LNCaP clone FGC (cell line): ENCODE data around the gene RAPGEF2.

Source experiments
- DNase-seq: peaks from one replicate; pipeline ENCODE4 v3.0.0-alpha.2; 2011; ENCODE audit warnings: low read depth
- H3K4me3 ChIP-seq: 2 replicates; pipeline ENCODE4 v1.5.1; 2011; ENCODE audit warnings: mild to moderate bottlenecking, low read depth, low read length, control low read depth
- TF ChIP-seq, protein P1 (sequence below): IDR thresholded peaks from 2 replicates; pipeline ENCODE4 v1.5.1; 2012; ENCODE audit warnings: mild to moderate bottlenecking; ENCODE audit not compliant: control insufficient read depth, insufficient read depth; ENCODE audit errors: extremely low read depth

The RAPGEF2 gene

DNA sequence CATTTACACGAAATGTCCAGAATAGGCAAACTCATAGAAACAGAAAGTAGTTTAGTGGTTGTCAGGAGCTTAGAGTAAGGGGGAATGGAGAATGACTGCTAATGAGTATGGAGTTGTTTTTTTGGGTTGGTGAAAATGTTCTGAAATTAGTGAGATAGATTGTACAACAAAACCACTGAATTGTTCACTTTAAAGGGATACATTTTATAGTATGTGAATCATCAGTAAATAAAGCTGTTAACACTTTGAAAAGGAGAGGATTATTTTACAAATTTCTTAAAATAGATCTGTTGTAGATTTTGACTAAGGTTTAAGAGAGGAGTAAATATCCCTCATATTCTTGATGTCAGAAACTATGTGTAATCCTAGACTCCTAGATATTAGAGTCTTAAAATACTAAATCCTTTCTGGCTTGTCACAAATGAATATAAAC is 82.7 kb downstream of the RAPGEF2 start:
- TF ChIP-seq, protein P1, sequence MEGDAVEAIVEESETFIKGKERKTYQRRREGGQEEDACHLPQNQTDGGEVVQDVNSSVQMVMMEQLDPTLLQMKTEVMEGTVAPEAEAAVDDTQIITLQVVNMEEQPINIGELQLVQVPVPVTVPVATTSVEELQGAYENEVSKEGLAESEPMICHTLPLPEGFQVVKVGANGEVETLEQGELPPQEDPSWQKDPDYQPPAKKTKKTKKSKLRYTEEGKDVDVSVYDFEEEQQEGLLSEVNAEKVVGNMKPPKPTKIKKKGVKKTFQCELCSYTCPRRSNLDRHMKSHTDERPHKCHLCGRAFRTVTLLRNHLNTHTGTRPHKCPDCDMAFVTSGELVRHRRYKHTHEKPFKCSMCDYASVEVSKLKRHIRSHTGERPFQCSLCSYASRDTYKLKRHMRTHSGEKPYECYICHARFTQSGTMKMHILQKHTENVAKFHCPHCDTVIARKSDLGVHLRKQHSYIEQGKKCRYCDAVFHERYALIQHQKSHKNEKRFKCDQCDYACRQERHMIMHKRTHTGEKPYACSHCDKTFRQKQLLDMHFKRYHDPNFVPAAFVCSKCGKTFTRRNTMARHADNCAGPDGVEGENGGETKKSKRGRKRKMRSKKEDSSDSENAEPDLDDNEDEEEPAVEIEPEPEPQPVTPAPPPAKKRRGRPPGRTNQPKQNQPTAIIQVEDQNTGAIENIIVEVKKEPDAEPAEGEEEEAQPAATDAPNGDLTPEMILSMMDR, result no peak
- no peak for DNase-seq
- H3K4me3 ChIP-seq, result no peak overlapping the region

DNA sequence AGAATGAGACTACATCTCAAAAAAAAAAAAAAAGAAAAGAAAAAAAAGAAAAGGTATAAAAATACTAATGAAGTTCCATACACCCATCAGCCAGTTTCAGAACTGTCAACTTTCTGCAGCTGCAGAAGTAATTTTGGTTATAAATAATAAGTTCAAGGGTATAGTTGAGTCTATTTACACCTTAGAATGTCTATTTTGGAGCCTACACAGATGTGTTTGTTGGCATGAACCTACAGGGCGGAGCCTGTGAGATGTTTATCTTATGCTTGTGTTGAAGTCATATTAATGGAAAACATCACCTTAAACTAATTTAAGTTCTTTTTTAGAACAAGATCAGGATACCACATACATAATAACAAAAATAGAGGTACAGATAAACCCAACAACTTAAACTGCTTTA is 85.8 kb downstream of the RAPGEF2 start:
- H3K4me3 ChIP-seq, result no peak overlapping the region
- TF ChIP-seq, protein P1, result no peak
- DNase-seq, result no peak

DNA sequence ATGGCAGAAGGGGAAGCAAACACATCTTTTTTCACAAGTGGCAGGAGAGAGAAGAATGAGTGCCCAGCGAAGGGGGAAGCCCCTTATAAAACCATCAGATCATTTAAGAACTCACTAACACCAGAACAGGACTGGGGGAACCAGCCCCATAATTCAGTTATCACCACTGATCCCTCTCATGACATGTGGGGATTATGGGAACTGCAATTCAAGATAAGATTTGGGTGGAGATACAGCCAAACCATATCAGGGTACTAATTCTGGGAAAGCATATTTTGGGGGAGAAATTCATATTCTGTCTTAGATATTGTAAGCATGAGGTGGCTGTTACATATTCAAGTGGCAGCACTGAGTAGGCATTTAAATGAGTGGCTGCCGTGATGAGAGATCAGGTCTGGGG is 87.8 kb downstream of the RAPGEF2 start:
- DNase-seq, result no peak
- H3K4me3 ChIP-seq, result no peak overlapping the region
- TF ChIP-seq, protein P1, result no peak

DNA sequence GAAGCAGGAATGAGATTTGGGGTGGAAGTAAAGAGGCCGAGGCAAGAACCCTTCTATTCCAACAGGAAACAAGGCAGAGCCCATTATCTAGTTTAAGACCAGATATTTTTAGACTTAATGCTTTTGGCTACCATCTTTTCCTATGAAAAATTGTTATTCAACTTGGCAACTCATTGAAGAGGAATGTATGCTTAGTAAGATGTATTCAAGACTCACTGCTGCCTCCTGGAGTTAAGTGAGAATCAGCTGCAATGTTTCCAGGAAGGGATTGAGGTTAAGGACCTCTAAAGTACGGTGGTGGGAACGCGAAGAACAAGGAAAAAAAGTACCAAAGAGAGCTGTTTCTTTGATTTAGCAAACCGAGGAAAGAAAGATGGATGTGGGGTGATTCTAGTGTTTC is 89.1 kb downstream of the RAPGEF2 start:
- no peak overlapping the region for H3K4me3 ChIP-seq
- TF ChIP-seq, protein P1, result peak; percentile 39
- no peak for DNase-seq

DNA sequence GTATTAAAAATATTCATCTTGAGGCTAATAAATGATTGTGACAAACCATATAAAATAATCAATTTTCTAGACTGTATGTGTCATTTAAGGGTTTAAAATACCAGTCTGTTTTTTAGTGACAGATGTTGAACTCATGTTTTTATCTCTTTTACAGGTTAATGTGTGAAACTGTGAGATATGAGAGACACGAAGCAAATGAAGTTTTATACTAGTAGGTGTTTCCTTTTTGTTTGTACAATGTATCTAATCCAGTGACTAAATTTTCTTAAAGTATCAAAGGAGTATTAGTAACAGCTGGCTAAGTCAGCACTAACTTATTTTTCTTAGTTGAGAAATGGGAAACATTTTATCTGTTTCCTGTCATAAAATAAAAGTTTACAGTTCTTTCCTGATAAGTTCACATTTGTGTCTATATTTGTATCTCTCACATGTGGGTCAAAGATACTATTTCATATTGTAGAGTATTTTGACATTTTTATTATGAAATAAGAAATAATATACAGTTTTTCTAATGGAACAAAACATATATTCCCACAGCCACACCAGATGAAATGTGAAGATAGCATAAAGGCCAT is 90.3 kb downstream of the RAPGEF2 start:
- H3K4me3 ChIP-seq, result no peak overlapping the region
- no peak for DNase-seq
- TF ChIP-seq, protein P1, result no peak

DNA sequence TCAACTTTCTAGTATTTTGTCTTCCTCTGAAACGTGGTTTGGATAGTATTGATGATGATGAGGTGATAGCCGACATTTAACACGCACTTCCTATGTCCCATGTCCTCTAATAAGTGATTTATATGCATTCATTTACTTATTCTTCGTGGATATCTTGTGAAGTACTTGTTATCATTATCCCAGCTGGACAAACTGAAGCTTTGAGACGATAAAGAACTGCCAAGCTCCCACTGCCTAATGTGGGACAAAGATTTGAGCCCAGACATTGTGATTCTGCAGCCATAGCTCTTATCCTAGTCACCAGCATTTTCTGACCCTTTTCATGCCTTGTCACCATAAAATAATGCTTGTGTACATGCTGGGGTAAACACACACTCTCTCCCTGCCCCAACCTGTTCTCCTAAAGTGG is 92.5 kb downstream of the RAPGEF2 start:
- no peak overlapping the region for H3K4me3 ChIP-seq
- TF ChIP-seq, protein P1, result no peak
- DNase-seq, result no peak

DNA sequence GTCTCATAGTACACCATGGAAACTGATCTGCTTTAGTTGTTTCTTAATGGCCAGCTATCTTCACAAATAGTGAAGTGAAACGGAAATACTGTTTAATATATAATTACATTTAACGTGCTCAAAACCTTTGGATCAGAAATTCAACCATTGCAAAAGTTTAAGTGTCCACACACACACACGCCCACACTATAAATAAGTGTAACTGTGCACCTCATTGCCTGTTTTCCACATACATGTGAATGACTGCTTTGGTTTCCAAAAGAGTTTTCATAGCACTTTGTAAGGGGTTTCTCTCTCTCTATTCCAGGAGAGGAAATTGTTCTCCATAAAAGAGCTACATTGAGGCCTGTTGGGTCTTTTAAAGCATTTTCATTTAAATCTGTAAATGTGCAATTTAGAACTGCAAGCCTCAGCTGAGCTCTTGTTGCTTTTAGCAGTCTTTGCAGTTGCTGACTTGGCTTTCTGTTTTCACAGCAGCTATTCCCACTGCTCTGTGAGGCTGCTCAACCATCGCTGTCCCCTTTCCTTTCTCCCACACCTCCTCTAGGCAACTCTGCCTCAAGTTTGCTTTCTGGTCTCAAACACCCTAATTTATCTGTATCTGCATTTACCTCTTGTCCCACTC is 94.5 kb downstream of the RAPGEF2 start:
- no peak for DNase-seq
- no peak overlapping the region for H3K4me3 ChIP-seq
- TF ChIP-seq, protein P1, result no peak
